ENCODE measurements around the gene ASPG. TPM values are rescaled to one million over a fixed set of nuclear protein-coding genes. Genes with fewer than 3 reads are reported as not detected.
"Not testable (repeated sequence)": the region's sequence is repeated elsewhere in the genome, so short reads cannot be mapped to it uniquely, and the experiment has no call there.

The ASPG gene
- total RNA-seq, 1 donor from 2014 or later, result 4.6 TPM

GRCh38 chr14:104150136-104151025 is 64.9 kb downstream of the ASPG start:
- Histone ChIP-seq H3K9me3 (no peaks in the 10 kb centered on the region), H3K4me3 (no peak overlapping the region), H3K36me3 (no peaks in the 10 kb centered on the region), H3K27ac (no peak overlapping the region), H3K4me1 (no peaks in the 10 kb centered on the region), H3K27me3 (ENCODE audit: low read depth) (no peaks in the 10 kb centered on the region)
- ATAC-seq (no peak), DNase-seq (no peak)
- TF ChIP-seq CTCF (IDR thresholded peaks at IDR 0.05), result no peak
- intact Hi-C loops (cut with DNase I), result no loop called here

- intact Hi-C loops (cut with DNase I), result no loop called here
- Histone ChIP-seq H3K36me3 (no peaks in the 10 kb centered on the region), H3K27me3 (ENCODE audit: low read depth) (no peaks in the 10 kb centered on the region), H3K9me3 (no peaks in the 10 kb centered on the region), H3K4me1 (no peaks in the 10 kb centered on the region), H3K27ac (no peak overlapping the region), H3K4me3 (no peak overlapping the region)
- DNase-seq, result no peak
- TF ChIP-seq CTCF (IDR thresholded peaks at IDR 0.05), result no peak
- no peak for ATAC-seq
Measured at GRCh38 chr14:104151026-104151381, 65.5 kb downstream of the ASPG start.

- ATAC-seq (no peak), DNase-seq (no peak)
- no peak overlapping the region for H3K27ac ChIP-seq
- no peak overlapping the region for H3K4me3 ChIP-seq
- H3K36me3 ChIP-seq, result no peaks in the 10 kb centered on the region
- H3K4me1 ChIP-seq, result no peaks in the 10 kb centered on the region
- H3K9me3 ChIP-seq, result no peaks in the 10 kb centered on the region
- H3K27me3 ChIP-seq (ENCODE audit: low read depth), result no peaks in the 10 kb centered on the region
- intact Hi-C loops (cut with DNase I), result no loop called here
- no peak for TF ChIP-seq CTCF (IDR thresholded peaks at IDR 0.05)
Measured at GRCh38 chr14:104151566-104152245, 66.2 kb downstream of the ASPG start.

GRCh38 chr14:104152246-104152575 is 66.7 kb downstream of the ASPG start:
- Histone ChIP-seq H3K4me3 (no peak overlapping the region), H3K36me3 (no peaks in the 10 kb centered on the region), H3K4me1 (no peaks in the 10 kb centered on the region), H3K9me3 (no peaks in the 10 kb centered on the region), H3K27me3 (ENCODE audit: low read depth) (no peaks in the 10 kb centered on the region), H3K27ac (no peak overlapping the region)
- intact Hi-C loops (cut with DNase I), result no loop called here
- no peak for ATAC-seq
- DNase-seq, result no peak
- TF ChIP-seq CTCF (IDR thresholded peaks at IDR 0.05), result no peak

GRCh38 chr14:104152686-104153393 is 67.3 kb downstream of the ASPG start:
- no peak for DNase-seq
- intact Hi-C loops (cut with DNase I), result no loop called here
- Histone ChIP-seq H3K4me3 (no peak overlapping the region), H3K4me1 (no peaks in the 10 kb centered on the region), H3K9me3 (no peaks in the 10 kb centered on the region), H3K27me3 (ENCODE audit: low read depth) (no peaks in the 10 kb centered on the region), H3K27ac (no peak overlapping the region), H3K36me3 (no peaks in the 10 kb centered on the region)
- no peak for ATAC-seq
- no peak for TF ChIP-seq CTCF (IDR thresholded peaks at IDR 0.05)

- intact Hi-C loops (cut with DNase I); H3K27me3 ChIP-seq (ENCODE audit: low read depth); DNase-seq; H3K27ac ChIP-seq; H3K36me3 ChIP-seq; H3K4me3 ChIP-seq; H3K4me1 ChIP-seq; ATAC-seq; H3K9me3 ChIP-seq: not testable (repeated sequence)
Measured at GRCh38 chr14:104153394-104153755, 67.9 kb downstream of the ASPG start.

Measured in lower lobe of right lung (tissue), 2 donors.